SK-N-SH treated with all-trans-retinoic acid at 6 μM for 48 hours (cell line): ENCODE data around the gene JAML.

Experiments used
- BACH2 ChIP-seq: fragments of 250-450 bp; sonication (Bioruptor Pico); IDR thresholded peaks from 2 replicates; pipeline ENCODE4 v1.9.0; 2021; ENCODE audit warnings: mild to moderate bottlenecking, borderline replicate concordance
- ZC3H10 ChIP-seq: fragments of 250-450 bp; sonication (Bioruptor Pico); IDR thresholded peaks from 2 replicates; pipeline ENCODE4 v1.5.1; 2021; ENCODE audit warnings: mild to moderate bottlenecking, moderate library complexity
- ZFP30 ChIP-seq: fragments of 450-650 bp; formaldehyde crosslinking; IDR thresholded peaks from 2 replicates; pipeline ENCODE4 v1.5.0; 2022; ENCODE audit warnings: mild to moderate bottlenecking, moderate library complexity
- TF ChIP-seq, protein P1 (sequence below): fragments of 250-450 bp; sonication (Bioruptor Pico); IDR thresholded peaks from 2 replicates; pipeline ENCODE4 v1.8.0; 2020; ENCODE audit warnings: mild to moderate bottlenecking, moderate library complexity, borderline replicate concordance
- TF ChIP-seq, protein P2 (sequence below): fragments of 250-450 bp; sonication (Bioruptor Pico); IDR thresholded peaks from 2 replicates; pipeline ENCODE4 v1.5.1; 2020; ENCODE audit warnings: low read depth, mild to moderate bottlenecking, moderate library complexity
- TF ChIP-seq, protein P3 (sequence below): fragments of 250-450 bp; sonication (Bioruptor Pico); IDR thresholded peaks from 2 replicates; pipeline ENCODE4 v1.8.0; 2021; ENCODE audit warnings: low read depth, mild to moderate bottlenecking, moderate library complexity, borderline replicate concordance

DNA sequence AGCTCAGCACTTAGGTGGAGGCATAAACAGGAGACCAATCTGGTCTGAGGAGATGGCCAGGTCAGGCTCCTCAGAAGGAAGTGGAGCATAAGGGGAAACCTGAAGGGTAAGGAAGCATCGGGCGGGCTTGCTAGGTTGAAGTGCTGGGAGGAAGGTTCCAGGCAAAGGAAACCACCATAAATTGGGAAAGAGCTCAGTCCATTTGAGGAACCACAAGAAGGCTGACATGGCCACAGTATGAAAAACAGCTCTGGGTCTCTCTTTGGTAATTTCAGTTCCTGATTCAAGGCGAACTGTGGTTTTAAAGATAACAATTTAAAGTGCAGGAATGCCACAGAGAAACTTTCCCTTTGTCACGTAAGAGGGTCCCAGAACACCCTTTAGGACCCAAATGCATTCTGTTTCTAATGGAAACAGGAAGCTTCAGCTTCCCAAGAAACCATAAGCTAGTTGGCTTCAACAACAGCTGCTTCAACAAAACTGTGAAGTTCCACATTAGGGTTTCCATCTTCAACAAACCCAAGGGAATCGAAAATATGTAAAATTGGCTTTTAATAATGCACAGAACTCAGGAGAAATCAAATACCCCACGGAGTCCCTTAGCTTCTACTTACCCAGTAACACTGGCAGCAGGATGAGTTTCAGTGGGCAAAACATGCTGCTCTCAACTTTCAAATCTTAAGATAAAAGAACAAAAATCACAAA lies 10.4 kb downstream of the JAML start:
- TF ChIP-seq, protein P1, sequence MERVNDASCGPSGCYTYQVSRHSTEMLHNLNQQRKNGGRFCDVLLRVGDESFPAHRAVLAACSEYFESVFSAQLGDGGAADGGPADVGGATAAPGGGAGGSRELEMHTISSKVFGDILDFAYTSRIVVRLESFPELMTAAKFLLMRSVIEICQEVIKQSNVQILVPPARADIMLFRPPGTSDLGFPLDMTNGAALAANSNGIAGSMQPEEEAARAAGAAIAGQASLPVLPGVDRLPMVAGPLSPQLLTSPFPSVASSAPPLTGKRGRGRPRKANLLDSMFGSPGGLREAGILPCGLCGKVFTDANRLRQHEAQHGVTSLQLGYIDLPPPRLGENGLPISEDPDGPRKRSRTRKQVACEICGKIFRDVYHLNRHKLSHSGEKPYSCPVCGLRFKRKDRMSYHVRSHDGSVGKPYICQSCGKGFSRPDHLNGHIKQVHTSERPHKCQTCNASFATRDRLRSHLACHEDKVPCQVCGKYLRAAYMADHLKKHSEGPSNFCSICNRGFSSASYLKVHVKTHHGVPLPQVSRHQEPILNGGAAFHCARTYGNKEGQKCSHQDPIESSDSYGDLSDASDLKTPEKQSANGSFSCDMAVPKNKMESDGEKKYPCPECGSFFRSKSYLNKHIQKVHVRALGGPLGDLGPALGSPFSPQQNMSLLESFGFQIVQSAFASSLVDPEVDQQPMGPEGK (CRISPR knock-in tag), result no peak
- TF ChIP-seq ZFP30 (CRISPR knock-in tag) (no peak), ZC3H10 (CRISPR knock-in tag) (no peak), BACH2 (no peak)
- TF ChIP-seq, protein P2, sequence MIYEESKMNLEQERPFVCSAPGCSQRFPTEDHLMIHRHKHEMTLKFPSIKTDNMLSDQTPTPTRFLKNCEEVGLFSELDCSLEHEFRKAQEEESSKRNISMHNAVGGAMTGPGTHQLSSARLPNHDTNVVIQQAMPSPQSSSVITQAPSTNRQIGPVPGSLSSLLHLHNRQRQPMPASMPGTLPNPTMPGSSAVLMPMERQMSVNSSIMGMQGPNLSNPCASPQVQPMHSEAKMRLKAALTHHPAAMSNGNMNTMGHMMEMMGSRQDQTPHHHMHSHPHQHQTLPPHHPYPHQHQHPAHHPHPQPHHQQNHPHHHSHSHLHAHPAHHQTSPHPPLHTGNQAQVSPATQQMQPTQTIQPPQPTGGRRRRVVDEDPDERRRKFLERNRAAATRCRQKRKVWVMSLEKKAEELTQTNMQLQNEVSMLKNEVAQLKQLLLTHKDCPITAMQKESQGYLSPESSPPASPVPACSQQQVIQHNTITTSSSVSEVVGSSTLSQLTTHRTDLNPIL (CRISPR knock-in tag), result no peak
- TF ChIP-seq, protein P3, sequence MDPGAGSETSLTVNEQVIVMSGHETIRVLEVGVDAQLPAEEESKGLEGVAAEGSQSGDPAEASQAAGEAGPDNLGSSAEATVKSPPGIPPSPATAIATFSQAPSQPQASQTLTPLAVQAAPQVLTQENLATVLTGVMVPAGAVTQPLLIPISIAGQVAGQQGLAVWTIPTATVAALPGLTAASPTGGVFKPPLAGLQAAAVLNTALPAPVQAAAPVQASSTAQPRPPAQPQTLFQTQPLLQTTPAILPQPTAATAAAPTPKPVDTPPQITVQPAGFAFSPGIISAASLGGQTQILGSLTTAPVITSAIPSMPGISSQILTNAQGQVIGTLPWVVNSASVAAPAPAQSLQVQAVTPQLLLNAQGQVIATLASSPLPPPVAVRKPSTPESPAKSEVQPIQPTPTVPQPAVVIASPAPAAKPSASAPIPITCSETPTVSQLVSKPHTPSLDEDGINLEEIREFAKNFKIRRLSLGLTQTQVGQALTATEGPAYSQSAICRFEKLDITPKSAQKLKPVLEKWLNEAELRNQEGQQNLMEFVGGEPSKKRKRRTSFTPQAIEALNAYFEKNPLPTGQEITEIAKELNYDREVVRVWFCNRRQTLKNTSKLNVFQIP (CRISPR knock-in tag), result no peak
